GM12875 (cell line): ENCODE results near the gene TFDP2.
"Not testable (repeated sequence)": the region's sequence is repeated elsewhere in the genome, so short reads cannot be mapped to it uniquely, and the experiment has no call there.

Experiments
- H3K4me3 ChIP-seq: one replicate; pipeline ENCODE4 v1.5.1; 2011; ENCODE audit warnings: low read depth, low read length, control low read depth
- TF ChIP-seq, protein P1 (sequence below): IDR thresholded peaks from 2 replicates; pipeline ENCODE4 v1.5.1; 2011; ENCODE audit warnings: low read depth, mild to moderate bottlenecking, control low read depth, inconsistent platforms, low read length, moderate library complexity, borderline replicate concordance; ENCODE audit not compliant: insufficient read depth

The TFDP2 gene

DNA sequence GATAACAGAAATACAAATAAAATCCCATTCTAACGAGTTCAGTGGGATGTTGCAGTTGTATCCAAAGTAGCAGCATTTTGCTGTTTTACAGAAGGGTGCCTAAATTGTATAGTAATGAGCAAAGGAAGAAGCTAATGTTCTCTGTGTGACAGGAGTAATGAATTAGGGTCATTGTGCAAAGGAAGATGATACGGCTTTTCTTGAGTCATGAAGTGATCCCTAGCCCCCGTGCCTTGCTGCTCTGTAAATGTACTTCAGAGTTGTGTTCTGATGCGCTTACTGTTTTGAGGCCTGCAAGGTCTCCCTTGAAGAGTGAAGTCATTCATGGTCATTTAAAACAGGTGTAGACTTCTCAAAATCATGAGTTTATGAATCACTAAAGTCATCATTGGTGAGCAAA is 235.0 kb downstream of the TFDP2 start:
- no peak overlapping the region for H3K4me3 ChIP-seq
- TF ChIP-seq, protein P1, sequence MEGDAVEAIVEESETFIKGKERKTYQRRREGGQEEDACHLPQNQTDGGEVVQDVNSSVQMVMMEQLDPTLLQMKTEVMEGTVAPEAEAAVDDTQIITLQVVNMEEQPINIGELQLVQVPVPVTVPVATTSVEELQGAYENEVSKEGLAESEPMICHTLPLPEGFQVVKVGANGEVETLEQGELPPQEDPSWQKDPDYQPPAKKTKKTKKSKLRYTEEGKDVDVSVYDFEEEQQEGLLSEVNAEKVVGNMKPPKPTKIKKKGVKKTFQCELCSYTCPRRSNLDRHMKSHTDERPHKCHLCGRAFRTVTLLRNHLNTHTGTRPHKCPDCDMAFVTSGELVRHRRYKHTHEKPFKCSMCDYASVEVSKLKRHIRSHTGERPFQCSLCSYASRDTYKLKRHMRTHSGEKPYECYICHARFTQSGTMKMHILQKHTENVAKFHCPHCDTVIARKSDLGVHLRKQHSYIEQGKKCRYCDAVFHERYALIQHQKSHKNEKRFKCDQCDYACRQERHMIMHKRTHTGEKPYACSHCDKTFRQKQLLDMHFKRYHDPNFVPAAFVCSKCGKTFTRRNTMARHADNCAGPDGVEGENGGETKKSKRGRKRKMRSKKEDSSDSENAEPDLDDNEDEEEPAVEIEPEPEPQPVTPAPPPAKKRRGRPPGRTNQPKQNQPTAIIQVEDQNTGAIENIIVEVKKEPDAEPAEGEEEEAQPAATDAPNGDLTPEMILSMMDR: no peak

DNA sequence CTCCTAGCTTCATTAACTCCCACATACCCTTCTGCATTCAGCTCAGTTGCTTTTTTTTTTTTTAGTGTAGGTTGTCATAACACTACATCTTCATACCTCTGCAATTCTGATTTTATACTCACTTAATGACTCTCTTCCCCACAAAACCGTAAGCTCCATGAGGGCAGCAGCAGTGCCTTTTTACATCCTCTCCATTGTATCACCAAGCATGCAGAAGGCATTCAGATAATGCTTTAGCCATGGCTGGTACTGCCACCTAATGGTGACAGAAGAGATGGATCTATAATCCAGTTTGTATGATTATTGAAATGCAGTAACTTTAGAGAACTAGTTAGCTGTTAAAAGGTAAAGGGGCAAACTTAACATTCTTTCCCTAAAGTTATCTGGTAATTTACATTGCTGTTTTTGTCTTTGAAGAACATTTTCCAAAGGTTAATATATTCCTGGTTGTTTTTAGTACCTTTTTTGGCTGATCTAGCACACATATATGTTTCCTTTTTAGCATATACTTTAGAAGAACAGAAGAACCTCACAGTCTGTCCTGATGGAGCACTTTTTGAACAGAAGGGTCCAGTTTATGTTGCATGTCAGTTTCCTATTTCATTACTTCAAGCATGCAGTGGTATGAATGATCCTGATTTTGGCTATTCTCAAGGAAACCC is 236.1 kb downstream of the TFDP2 start:
- TF ChIP-seq, protein P1: peak; percentile 53; the same call in 1 of the 2 replicates
- no peak overlapping the region for H3K4me3 ChIP-seq

DNA sequence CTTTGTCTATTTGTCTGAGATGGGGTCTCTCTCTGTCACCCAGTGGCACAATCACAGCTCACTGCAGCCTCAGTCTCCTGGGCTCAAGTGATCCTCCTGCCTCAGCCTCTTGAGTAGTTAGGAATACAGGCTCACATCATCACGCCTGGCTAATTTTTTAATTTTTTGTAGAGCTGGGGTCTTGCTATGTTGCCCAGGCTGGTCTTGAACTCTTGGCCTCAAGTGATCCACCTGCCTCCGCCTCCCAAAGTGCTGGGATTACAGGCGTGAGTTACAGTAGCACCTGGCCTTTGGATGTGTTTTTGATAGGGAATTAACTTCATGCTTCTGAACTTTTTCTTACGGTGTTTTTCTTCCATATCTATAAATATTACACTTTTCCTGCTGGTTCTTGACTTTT is 239.4 kb downstream of the TFDP2 start:
- H3K4me3 ChIP-seq: not testable (repeated sequence)

DNA sequence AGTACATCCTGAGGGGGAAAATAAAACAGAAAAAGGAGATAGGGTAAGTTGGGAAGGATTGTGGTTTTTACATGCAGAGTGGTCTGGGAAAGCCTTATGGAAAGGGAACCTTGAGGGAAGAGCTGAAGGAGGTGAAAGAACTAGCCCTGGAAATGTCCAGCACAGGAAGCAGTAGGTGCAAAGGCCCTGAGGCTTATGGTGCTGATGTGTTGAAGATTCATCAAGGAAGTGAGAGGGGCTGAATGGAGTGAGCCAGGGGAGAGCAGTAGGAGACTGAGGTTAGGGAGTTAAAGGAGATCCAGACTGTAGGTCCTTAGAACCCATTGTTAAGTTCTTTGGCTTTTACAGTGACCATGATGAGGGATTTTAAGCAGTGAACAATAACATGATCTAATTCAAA is 239.9 kb downstream of the TFDP2 start:
- TF ChIP-seq, protein P1: no peak
- no peak overlapping the region for H3K4me3 ChIP-seq

DNA sequence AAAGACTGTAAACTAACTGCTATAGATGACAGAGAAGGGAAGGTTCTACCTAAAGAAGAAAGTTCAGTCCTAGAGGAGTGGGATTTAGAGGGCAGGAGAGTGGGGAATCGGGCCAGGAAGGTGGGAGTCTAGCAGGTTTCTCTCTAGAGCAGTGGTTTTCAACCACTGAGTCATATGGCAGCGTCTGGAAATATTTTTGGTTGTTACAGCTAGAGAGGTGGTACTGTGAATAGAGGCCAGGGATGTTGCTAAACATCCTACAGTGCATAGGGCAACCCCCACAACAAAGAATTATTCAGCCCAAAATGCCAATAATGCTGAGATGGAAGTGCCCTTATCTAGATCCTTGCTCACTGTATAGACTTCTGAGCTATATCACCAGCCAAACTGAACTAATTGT is 244.2 kb downstream of the TFDP2 start:
- H3K4me3 ChIP-seq: no peak overlapping the region
- TF ChIP-seq, protein P1: no peak

DNA sequence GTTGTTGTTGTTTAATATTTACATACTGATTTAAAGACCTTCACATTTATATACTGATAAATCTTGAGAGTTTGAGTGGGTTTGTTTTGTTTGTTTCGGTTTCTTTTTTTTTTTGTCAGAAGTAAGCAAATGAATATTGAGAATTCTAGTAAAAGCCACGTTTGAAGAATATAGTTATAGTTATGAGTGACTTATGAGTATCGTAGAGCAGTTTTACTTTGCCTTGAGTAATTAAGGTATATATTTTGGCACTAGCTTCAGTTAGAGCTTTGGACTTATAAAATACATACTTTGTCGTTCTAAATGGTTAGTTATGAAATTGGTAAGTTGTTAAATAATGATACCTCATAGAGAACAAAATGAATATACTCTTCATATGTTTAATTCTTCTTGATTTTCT is 245.1 kb downstream of the TFDP2 start:
- TF ChIP-seq, protein P1: no peak
- no peak overlapping the region for H3K4me3 ChIP-seq

DNA sequence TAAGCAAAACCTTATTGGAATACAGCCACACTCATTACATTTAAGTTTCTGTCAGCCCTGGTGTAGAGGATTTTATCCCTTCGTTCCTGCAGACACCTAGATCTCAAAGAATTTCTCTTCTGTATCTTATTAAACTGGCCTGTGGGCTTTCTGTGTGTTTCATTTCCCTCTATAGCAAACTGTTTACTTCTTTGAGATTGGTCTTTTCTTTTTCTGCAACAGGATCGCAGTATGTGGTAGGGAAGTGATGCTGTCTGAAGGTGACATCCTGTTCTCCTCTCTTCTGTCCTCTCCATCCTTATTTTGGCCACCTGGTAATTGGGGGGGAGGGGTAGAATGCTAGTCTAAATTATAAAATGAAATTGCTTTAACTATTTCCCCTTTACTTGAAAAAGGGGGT is 247.4 kb downstream of the TFDP2 start:
- no peak overlapping the region for H3K4me3 ChIP-seq
- TF ChIP-seq, protein P1: no peak
